IPS DF 19.7 (cell line): ENCODE measurements around the gene SAMD11.

Experiments used
- DNase-seq: peaks from one replicate; pipeline ENCODE4 v3.0.0-alpha.2; 2013; ENCODE audit warnings: low read depth, low spot score

The SAMD11 gene

DNA sequence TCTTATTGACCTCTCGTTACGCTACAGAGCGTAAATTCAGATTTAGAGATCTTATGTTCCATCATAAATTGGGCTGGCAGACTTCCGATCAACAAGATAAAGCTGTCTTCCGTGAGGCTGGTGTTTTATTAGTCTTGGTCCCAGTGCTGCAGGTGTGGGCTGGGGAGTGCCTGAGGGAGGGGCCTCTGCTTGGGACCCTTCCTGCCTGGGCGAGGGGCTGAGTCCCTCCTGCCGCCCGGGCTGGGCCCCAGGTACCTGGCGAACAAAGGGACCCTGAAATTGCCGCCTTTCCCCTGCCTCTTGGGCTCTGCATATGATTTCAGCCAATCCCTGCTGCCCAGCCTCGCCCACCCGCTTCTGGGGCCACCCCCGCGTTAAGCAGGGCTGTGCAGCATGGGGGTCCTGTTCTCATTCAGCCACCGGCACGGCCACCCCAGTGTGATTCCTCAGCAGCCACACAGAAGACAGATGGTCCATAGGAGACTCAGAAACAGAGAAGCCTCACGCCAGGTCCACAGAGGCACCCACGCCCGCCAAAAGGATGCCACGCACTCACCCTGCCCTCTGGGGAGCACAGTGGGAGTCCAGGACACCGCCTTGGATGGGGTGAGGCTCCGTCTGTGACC, 6.1 kb upstream of the SAMD11 start:
- DNase-seq: no peak

DNA sequence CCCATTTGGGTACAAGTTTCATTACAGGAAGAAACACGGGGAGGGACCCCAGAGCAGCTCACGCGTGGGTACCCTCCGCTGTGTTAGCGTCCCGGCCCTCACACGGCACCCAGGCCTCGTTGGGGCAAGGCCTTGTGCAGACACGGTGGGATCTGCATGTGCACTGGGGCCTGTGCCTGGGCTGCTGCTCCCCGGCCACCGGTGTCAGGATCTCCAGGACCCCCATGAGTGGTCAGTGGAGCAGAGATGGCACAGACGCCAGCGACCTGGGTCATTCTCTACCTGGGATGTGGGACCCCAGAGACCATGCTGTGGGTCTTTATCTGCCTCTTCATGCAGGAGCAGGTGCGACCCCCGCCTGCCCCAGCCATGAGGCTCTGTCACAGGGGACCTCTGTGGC, 5.4 kb upstream of the SAMD11 start:
- DNase-seq: no peak

GRCh38 chr1:918843-919242, 4.9 kb upstream of the SAMD11 start:
- DNase-seq: no peak

- DNase-seq: no peak
Measured at GRCh38 chr1:919271-919872, 4.4 kb upstream of the SAMD11 start.

- no peak for DNase-seq
Measured at GRCh38 chr1:920010-920409, 3.7 kb upstream of the SAMD11 start.

GRCh38 chr1:920521-920920, 3.2 kb upstream of the SAMD11 start:
- DNase-seq: no peak

DNA sequence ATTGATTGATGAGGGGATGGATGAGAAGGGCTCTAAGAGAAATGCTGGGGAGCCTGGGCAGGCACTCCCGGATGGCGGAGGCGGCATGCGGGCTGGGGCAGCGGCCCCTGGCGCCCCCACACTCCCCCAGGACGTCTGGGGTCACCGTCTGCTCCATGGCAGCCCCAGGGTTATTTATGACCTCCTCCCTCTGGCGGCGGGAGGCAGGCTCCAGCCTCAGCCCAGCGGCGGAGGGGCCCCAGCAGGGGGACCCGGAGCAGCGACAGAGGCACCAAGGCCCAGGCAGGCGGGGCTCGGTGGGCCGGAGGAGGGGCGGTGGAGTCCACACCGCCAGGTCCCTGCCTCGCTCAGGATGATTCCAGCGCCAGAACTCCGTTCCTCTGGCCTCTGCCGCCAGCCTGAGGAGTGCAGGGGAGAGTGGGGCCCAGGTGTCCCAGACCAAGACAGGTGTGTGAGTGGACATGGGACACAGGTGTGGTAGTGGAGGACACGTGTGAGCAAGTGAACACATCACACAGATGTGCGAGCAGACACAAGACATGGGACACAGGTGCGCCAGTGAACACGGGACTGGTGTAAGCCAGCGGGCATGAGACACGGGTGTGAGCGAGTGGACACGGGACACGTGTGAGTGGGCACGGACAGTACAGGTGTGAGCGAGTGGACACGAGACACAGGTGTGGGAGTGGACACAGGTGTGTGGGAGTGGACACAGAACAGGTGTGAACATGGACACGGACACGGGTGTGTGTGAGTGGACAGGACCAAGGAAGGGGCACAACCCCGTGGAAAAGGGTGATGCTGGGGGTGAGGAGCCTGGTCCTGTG, 2.5 kb upstream of the SAMD11 start:
- no peak for DNase-seq

DNA sequence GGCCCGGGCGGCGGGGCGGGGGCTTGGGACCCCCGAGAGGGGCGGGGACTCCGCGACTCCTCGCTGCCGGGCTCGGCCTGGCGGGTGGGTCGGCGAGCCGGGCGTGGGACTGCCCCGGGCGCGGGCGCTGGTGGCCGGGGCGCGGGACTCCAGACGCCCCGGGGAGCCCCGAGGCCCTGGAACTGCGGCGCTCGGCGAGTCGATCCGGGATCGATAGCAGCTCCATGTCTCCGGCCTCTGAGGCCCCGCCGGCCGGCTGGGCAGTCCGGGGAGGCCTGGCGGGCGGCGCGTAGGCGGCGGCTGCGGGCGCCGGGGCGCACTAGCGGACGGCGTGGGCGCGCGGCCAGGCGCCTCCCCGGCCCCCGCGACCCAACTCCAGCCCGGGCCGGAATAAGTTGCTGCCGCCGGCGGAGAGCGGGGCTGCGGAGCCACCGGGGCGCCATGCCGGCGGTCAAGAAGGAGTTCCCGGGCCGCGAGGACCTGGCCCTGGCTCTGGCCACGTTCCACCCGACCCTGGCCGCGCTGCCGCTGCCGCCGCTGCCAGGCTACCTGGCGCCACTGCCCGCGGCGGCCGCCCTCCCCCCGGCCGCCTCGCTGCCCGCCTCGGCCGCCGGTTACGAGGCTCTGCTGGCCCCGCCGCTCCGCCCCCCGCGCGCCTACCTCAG, 400 bp downstream of the SAMD11 start:
- DNase-seq: no peak

DNA sequence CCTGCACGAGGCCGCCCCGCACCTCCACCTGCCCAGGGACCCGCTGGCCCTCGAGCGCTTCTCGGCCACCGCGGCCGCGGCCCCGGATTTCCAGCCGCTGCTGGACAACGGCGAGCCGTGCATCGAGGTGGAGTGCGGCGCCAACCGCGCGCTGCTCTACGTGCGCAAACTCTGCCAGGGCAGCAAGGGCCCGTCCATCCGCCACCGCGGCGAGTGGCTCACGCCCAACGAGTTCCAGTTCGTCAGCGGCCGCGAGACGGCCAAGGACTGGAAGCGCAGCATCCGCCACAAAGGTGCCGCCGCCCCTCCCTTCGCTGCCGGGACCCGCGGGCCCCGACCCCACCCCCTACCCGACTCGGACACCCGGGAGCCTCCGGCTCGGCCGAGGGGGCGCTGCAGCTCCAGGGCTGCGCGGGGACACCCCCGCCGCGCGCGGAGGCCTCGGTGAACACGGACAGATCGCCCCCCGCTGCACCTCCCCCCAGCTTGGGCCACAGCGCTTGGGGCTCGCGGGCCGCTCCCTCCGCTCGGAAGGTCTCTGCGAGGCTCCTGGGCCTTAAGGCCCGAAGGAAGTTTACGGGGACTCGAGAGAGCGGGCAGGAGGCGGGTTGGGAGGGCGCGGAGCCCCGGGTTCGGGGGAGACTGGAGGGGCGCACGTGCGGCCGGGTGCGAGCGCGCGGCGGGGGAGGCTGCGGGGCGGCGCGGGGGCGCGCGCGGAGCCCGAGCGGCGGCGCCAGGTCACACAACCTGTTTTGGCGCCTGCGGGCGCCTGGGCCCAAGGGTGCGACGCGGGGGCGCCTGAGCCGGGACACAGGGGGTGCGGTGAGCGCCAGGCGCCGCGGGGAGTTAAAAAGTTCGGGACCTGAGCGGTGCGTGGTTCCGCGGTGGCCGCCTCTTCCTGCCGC, 1.2 kb downstream of the SAMD11 start:
- DNase-seq: no peak

GRCh38 chr1:925561-926421, 2.1 kb downstream of the SAMD11 start:
- no peak for DNase-seq

GRCh38 chr1:927234-927633, 3.5 kb downstream of the SAMD11 start:
- DNase-seq: no peak

DNA sequence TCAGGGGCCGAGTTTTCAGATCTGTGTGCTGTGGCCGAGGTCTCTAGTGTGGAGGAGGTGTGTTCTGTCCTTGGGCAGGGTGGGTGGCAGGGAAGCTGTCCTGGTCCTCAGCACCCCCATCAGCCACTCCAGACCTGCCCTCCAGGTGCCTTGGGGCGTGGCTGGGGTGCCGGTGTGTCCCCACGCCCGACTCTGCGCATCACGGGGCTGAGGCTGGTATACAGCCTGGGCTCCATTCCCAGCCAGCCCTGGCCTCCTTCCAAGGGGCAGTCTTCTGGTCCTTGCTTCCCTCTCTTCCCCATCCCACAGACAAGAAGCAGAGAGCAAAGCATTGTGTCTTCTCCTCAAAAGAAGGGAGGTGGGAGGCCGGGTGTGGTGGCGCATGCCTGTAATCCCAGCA, 4.0 kb downstream of the SAMD11 start:
- DNase-seq: no peak

- no peak for DNase-seq
Measured at GRCh38 chr1:928825-929661, 5.3 kb downstream of the SAMD11 start.

- DNase-seq: no peak
Measured at GRCh38 chr1:929712-930632, 6.2 kb downstream of the SAMD11 start.

DNA sequence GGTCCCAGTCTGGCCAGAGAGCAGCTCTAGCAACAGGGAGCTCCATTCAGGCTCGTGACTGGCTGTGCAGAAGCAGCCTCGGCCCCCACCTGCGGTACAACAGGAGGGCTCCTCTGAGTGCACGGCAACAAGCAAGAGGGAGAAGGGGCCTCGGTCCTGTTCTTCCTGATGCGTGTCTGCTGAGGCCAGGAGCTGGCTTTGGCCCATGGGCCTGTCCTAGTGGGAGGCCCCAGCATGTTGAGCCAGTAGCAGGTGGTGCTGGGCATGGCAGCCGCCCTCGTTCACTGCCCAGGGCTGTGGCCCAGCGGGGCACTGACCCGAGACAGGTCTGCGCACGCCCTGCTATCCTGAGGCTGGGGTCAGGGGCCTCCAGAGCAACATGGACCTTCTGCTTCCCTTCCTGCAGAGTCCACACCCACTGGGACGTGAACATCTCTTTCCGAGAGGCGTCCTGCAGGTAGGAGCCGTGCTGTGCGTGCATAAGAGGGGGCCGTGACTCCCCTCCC, 7.0 kb downstream of the SAMD11 start:
- DNase-seq: no peak

GRCh38 chr1:931380-932172, 7.9 kb downstream of the SAMD11 start:
- DNase-seq: no peak

DNA sequence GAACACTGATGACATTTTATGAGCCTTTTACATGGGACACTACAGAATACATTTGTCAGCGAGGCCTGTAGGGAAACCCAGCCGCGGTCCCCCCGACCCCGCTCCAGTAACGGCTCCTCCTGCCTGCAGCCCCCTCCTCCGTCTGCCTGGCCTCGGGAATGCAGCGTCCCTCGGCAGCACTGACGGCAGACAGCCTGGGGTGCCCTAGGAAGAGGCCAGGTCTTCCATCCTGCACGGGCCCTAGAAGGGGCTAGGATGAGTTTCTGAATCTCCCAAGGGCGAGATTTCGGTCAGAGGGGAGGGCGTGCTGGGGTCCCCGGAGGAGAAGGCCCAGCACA, 8.4 kb downstream of the SAMD11 start:
- no peak for DNase-seq
